Measurements from ENCODE around the gene SLC38A10. TPM values are rescaled to one million over a fixed set of nuclear protein-coding genes. Genes with fewer than 3 reads are reported as not detected.

The SLC38A10 gene
- total RNA-seq, 1 donor from 2014 or later: 261 TPM

DNA sequence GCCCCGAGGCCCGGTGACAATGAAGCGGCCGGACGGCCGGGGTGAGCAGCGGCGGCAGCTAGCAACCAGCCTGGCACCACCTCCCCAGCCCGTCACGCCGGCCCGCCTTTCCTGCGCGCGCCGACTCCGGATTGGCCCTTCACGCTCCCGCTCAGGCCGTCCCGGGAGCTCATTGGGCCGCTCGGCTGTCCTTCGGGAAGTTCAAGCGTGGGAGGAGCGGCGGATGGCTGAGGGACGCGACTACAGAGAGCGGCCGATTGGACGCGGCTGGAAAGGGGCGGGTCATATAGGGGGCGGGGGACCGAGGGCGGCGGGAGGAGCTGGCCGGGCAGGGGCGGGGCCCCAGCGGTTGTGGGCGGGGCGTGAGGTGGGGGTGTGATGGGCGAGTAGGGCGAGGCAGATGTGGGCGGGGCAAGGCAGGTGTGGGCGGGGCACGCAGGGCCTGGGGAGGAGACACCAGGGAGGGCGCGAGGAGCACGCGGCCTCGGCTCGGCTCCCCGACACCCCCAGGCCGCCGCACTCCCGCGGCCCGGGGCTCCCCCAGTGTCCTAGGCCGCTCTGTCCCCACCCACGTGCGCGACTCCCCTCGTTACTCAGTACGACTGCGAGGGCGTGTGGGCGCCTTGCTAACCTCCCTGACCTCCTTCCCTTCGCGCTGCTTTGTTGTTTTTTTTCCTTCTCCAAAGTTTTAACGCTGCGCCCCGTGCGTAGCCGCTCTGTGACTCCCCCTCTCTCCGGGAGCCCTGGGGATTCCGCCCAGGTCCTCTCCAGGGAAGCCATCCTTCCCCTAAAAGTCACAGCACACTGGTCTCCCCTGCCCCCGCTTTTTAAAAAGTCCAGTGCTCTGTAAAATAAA is 72.0 kb downstream of the SLC38A10 start, which contains the start of gene CEP131:
TSS of gene CEP131 (minus strand) at position 60 of the 856 bp plus-strand sequence. CDS start 2,909 bp downstream, outside the sequence.
- intact Hi-C loops (cut with DNase I): loop anchor here (1.0 kb wide), 1 partner anchor 16 kb away; the partner anchor contains the start of genes NDUFAF8 and TEPSIN

DNA sequence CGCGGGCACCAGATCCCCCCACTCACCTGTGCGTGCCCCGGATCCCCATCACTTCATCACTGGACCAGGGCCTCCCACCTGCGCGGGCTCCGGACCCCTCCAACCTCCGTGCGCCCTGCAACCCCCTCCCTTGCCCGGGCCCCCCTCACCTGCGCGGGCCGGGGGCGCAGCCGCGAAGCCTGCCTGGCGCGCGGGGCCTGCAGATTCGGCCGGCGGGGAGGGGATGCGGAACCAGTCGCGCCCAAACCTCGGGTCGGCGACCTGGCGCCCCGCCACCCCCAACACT is 72.5 kb downstream of the SLC38A10 start:
- H3K4me1 ChIP-seq: peaks cover 0 to 17% of the 10 kb centered on the region in 2 donors
- H3K9me3 ChIP-seq: no peaks in the 10 kb centered on the region
- H3K27ac ChIP-seq: no peak overlapping the region
- H3K36me3 ChIP-seq: no peaks in the 10 kb centered on the region
- intact Hi-C loops (cut with DNase I): no loop called here
- peak overlapping the region; percentile 79 to 87 for H3K4me3 ChIP-seq
- H3K27me3 ChIP-seq: no peaks in the 10 kb centered on the region
- DNase-seq (ENCODE audit: low spot score in 2 of 2): no peak
- TF ChIP-seq, protein P1, sequence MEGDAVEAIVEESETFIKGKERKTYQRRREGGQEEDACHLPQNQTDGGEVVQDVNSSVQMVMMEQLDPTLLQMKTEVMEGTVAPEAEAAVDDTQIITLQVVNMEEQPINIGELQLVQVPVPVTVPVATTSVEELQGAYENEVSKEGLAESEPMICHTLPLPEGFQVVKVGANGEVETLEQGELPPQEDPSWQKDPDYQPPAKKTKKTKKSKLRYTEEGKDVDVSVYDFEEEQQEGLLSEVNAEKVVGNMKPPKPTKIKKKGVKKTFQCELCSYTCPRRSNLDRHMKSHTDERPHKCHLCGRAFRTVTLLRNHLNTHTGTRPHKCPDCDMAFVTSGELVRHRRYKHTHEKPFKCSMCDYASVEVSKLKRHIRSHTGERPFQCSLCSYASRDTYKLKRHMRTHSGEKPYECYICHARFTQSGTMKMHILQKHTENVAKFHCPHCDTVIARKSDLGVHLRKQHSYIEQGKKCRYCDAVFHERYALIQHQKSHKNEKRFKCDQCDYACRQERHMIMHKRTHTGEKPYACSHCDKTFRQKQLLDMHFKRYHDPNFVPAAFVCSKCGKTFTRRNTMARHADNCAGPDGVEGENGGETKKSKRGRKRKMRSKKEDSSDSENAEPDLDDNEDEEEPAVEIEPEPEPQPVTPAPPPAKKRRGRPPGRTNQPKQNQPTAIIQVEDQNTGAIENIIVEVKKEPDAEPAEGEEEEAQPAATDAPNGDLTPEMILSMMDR (IDR thresholded peaks at IDR 0.05): no peak

More for the DNA sequence above, 72.0 kb downstream of the SLC38A10 start, which contains the start of gene CEP131:
- peak within 1 kb of the TSS in 1 of 2 donors; percentile 46 for H3K27ac ChIP-seq
- DNase-seq (ENCODE audit: low spot score in 2 of 2): peak; percentile 96 to 99
- H3K36me3 ChIP-seq: no peaks in the 10 kb centered on the region
- H3K4me1 ChIP-seq: peaks cover 0 to 17% of the 10 kb centered on the region in 2 donors
- no peaks in the 10 kb centered on the region for H3K27me3 ChIP-seq
- peak within 1 kb of the TSS; percentile 79 to 87 for H3K4me3 ChIP-seq
- H3K9me3 ChIP-seq: no peaks in the 10 kb centered on the region
- TF ChIP-seq, protein P1 (IDR thresholded peaks at IDR 0.05): no peak

DNA sequence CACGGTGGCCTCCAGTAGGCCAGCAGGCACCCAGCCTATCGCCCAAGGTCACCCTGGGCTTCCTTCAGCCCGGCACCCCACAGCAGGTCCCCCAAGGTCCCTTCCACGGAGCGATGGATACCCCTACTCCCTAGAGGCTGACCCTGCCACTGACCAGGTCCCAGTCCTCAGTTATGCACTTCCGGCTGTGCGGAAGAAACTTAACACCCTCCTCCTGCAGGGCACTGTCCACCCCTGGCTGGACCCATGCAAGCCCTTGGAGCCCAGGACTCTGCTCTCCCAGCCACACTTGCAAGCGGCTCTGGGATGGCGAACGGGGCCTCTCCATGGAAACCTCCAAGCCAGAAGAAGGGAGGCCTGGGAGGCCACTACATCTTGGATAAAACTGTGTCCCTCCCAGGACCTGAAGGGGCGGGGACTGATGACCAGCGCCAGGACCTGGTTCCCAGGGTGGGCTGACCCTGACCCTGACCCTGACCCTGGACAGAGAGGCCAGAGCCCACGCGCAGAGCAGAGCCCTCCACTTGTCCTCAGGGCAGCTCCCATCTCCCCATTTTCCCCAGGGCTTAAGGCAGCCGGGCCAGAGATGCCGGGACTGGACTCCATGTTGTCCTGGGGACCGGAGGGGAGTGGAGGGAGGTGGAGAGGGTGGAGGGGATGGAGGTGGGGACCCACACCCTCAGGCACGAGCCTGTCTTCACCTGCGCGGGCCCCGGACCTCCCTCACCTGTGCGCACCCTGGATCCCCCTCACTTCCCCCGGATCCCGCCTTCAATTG is 73.1 kb downstream of the SLC38A10 start:
- Histone ChIP-seq H3K36me3 (no peaks in the 10 kb centered on the region), H3K27me3 (no peaks in the 10 kb centered on the region), H3K27ac (no peak overlapping the region), H3K4me3 (peak overlapping the region; percentile 79 to 87), H3K4me1 (peaks cover 0 to 17% of the 10 kb centered on the region in 2 donors), H3K9me3 (no peaks in the 10 kb centered on the region)
- intact Hi-C loops (cut with DNase I): no loop called here
- TF ChIP-seq, protein P1 (IDR thresholded peaks at IDR 0.05): no peak
- DNase-seq (ENCODE audit: low spot score in 2 of 2): no peak

DNA sequence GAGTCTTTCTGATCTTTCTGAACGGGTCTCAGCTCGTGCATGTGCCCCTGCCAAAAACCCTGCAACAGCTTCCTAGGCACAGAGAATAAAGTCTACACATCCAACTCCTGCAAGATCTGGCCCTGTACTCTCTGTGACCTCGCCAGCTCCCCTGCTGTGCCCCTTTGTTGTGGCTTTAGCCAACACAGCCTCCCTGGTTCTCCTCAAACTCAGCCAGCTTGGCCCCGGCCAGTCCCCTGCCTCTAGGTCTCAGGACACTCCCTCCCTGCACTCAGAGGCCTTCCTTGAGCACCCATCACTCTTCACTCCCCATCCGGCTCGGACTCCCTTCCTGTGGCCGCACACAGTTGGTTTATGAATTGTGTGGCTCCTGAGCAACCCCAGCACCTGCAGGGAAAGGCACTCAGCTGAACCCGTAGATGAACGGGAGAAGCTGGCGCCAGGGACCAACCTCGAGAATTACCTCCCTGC is 73.7 kb downstream of the SLC38A10 start:
- DNase-seq (ENCODE audit: low spot score in 2 of 2): no peak
- TF ChIP-seq, protein P1 (IDR thresholded peaks at IDR 0.05): no peak
- Histone ChIP-seq H3K4me1 (peaks cover 0 to 17% of the 10 kb centered on the region in 2 donors), H3K9me3 (no peaks in the 10 kb centered on the region), H3K36me3 (no peaks in the 10 kb centered on the region), H3K27me3 (no peaks in the 10 kb centered on the region), H3K27ac (no peak overlapping the region), H3K4me3 (peak overlapping the region; percentile 79 to 87)
- intact Hi-C loops (cut with DNase I): no loop called here

DNA sequence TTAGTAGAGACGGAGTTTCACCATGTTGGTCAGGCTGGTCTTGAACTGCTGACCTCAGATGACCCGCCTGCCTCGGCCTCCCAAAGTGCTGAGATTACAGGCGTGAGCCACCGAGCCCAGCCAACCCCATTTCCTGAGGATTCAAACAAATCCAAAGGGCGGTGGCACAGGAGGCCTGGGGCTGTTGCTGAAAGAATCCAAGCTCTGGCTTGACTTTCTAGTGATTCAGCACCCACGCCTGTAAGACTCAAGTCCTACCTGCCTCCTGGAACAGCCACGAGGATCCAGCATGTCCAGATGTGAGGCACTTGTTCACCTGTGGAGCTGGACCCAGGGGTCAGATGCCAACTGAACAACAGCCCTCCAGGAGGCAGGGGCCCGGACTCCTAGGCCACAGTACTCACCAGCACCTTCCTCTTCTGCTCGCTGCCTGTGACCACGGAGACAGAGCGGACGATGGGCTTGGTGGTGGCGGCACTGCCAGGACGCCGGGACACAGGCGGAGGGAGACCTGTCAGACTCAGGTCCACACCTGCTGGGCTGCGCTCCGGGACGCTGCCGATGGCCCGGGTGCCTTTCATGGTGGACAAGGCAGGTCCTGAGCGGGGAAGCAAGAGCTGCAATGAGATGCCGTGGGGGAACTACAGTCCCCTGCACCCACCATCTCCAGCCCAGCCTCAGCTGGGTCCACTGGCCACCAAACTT is 75.5 kb downstream of the SLC38A10 start:
- Histone ChIP-seq H3K4me1 (peaks cover 0 to 17% of the 10 kb centered on the region in 2 donors), H3K9me3 (no peaks in the 10 kb centered on the region), H3K27me3 (no peaks in the 10 kb centered on the region), H3K36me3 (no peaks in the 10 kb centered on the region), H3K4me3 (no peak overlapping the region), H3K27ac (no peak overlapping the region)
- TF ChIP-seq, protein P1 (IDR thresholded peaks at IDR 0.05): no peak
- intact Hi-C loops (cut with DNase I): no loop called here
- no peak for DNase-seq (ENCODE audit: low spot score in 2 of 2)

Measured in ascending aorta (tissue), 2 donors.